CD14-positive monocyte (primary cell): Measurements from ENCODE around the gene RNF180. TPM values are rescaled to one million over a fixed set of nuclear protein-coding genes. Genes with fewer than 3 reads are reported as not detected.

Experiments used
- DNase-seq, 3 donors: peaks; one replicate each; pipeline ENCODE4 v3.0.0-alpha.2; 2011 to 2022
- H2AFZ ChIP-seq: 2 replicates; pipeline ENCODE4 v1.6.0; 2012; ENCODE audit warnings: mild to moderate bottlenecking, low read depth, low read length, inconsistent platforms; ENCODE audit not compliant: insufficient read depth, poor library complexity, severe bottlenecking
- H3K27ac ChIP-seq, 2 donors: 1 replicate in 1 of 2; 2 replicates in 1 of 2; pipeline ENCODE4 v1.5.1; 2012 to 2013; ENCODE audit warnings: low read length in 2 of 2, control low read depth in 1 of 2, inconsistent platforms in 1 of 2, low read depth in 1 of 2, mild to moderate bottlenecking in 1 of 2
- H3K27me3 ChIP-seq, 2 donors: one replicate each; pipeline versions ENCODE4 v1.6.0 to v1.6.1; 2011 to 2013; ENCODE audit warnings: low read length in 2 of 2; ENCODE audit not compliant: control insufficient read depth in 2 of 2, insufficient read depth in 2 of 2
- H3K36me3 ChIP-seq, 2 donors: replicated peaks in 1 of 2; 1 replicate in 1 of 2; 2 replicates in 1 of 2; pipeline versions ENCODE4 v1.5.1 to v1.6.1; 2012 to 2013; ENCODE audit warnings: low read length in 2 of 2, control low read depth in 1 of 2, inconsistent platforms in 1 of 2, mild to moderate bottlenecking in 1 of 2; ENCODE audit not compliant: insufficient read depth in 2 of 2, control insufficient read depth in 1 of 2
- H3K4me1 ChIP-seq, 2 donors: 1 replicate in 1 of 2; 2 replicates in 1 of 2; pipeline versions ENCODE4 v1.5.1 to v1.6.1; 2012 to 2013; ENCODE audit warnings: low read length in 2 of 2, control low read depth in 1 of 2, inconsistent platforms in 1 of 2, mild to moderate bottlenecking in 1 of 2, moderate library complexity in 1 of 2; ENCODE audit not compliant: insufficient read depth in 2 of 2, control insufficient read depth in 1 of 2
- H3K4me2 ChIP-seq: replicated peaks from 2 replicates; pipeline ENCODE3; 2012; ENCODE audit warnings: low read length, moderate library complexity, mild to moderate bottlenecking; ENCODE audit not compliant: poor library complexity, severe bottlenecking; ENCODE audit errors: extremely low read depth
- H3K4me3 ChIP-seq, 3 experiments: fragments of 200-600 bp in 1 of 3; sonication (generic) in 1 of 3; replicated peaks in 1 of 3; 1 replicate in 2 of 3; 2 replicates in 1 of 3; pipeline ENCODE4 v1.5.1; 2011 to 2013; ENCODE audit warnings: low read length in 3 of 3, mild to moderate bottlenecking in 3 of 3, control low read depth in 2 of 3, low read depth in 2 of 3, inconsistent platforms in 1 of 3, moderate library complexity in 1 of 3
- H3K79me2 ChIP-seq: 2 replicates; pipeline ENCODE4 v1.6.0; 2012; ENCODE audit warnings: mild to moderate bottlenecking, control low read depth, inconsistent platforms, low read length, moderate library complexity; ENCODE audit not compliant: insufficient read depth
- H3K9ac ChIP-seq: 2 replicates; pipeline ENCODE4 v1.6.0; 2017; ENCODE audit warnings: low read length, mild to moderate bottlenecking; ENCODE audit not compliant: insufficient read depth, poor library complexity, severe bottlenecking
- H3K9me3 ChIP-seq, 2 donors: replicated peaks in 1 of 2; 1 replicate in 1 of 2; 2 replicates in 1 of 2; pipeline versions ENCODE4 v1.5.1 to v1.6.1; 2012 to 2013; ENCODE audit warnings: low read length in 2 of 2, control low read depth in 1 of 2; ENCODE audit not compliant: control insufficient read depth in 1 of 2, insufficient read depth in 1 of 2
- H4K20me1 ChIP-seq: 2 replicates; pipeline ENCODE4 v1.6.0; 2012; ENCODE audit warnings: mild to moderate bottlenecking, low read length, control low read depth, moderate library complexity; ENCODE audit not compliant: insufficient read depth
- H3K27ac Mint-ChIP-seq, 7 donors: one replicate each; pipeline ENCODE4 v1.8.0; 2020; ENCODE audit warnings: mild to moderate bottlenecking in 7 of 7, mixed read lengths in 7 of 7, moderate library complexity in 6 of 7, inconsistent platforms in 2 of 7
- H3K27me3 Mint-ChIP-seq, 3 donors: one replicate each; pipeline ENCODE4 v1.8.0; 2021 to 2022; ENCODE audit warnings: low read depth in 3 of 3, mild to moderate bottlenecking in 3 of 3, mixed read lengths in 3 of 3, moderate library complexity in 3 of 3, inconsistent platforms in 1 of 3
- H3K36me3 Mint-ChIP-seq, 2 donors: one replicate each; pipeline ENCODE4 v1.8.0; 2020; ENCODE audit warnings: mixed read lengths in 2 of 2, inconsistent platforms in 1 of 2, mild to moderate bottlenecking in 1 of 2
- H3K4me1 Mint-ChIP-seq: one replicate; pipeline ENCODE4 v1.8.0; 2020; ENCODE audit warnings: mild to moderate bottlenecking, mixed read lengths
- H3K4me3 Mint-ChIP-seq, 2 donors: one replicate each; pipeline ENCODE4 v1.8.0; 2020; ENCODE audit warnings: mild to moderate bottlenecking in 2 of 2, mixed read lengths in 2 of 2, moderate library complexity in 1 of 2
- H3K9me3 Mint-ChIP-seq, 7 donors: one replicate each; pipeline ENCODE4 v1.8.0; 2020 to 2022; ENCODE audit warnings: mixed read lengths in 7 of 7, mild to moderate bottlenecking in 6 of 7, moderate library complexity in 6 of 7, inconsistent platforms in 2 of 7
- CTCF ChIP-seq: fragments of 200-600 bp; IDR thresholded peaks from one replicate; pipeline ENCODE4 v1.8.0; 2022; ENCODE audit warnings: antibody characterized with exemption, mild to moderate bottlenecking
- WGBS: methylation state at CpG from one replicate; pipeline ENCODE4 v1.1.5; 2013; ENCODE audit warnings: missing lambda C conversion rate; ENCODE audit not compliant: insufficient coverage; 5-methylcytosine and 5-hydroxymethylcytosine counted together
- intact Hi-C, 2 donors: fragments of 100-400 bp; cut with micrococcal nuclease; formaldehyde crosslinking; loops; one replicate each; pipeline versions ENCODE4 v1.15.0 to v1.15.1; 2023
- polyA plus RNA-seq, 3 donors: library from polyadenylated mRNA; depleted of rRNA in 1 of 3; unstranded in 2 of 3; stranded (reverse) in 1 of 3; fragments of 300-500 nt in 2 of 3; fragments of >200 nt in 1 of 3; fragmentation: Illumina TruSeq in 2 of 3; gene quantifications; 1 replicate in 2 of 3; 2 replicates in 1 of 3; pipeline ENCODE4 v1.2.3, GENCODE V29; 2012 to 2021

Gene RNF180
- polyA plus RNA-seq, 3 donors = not detected

DNA sequence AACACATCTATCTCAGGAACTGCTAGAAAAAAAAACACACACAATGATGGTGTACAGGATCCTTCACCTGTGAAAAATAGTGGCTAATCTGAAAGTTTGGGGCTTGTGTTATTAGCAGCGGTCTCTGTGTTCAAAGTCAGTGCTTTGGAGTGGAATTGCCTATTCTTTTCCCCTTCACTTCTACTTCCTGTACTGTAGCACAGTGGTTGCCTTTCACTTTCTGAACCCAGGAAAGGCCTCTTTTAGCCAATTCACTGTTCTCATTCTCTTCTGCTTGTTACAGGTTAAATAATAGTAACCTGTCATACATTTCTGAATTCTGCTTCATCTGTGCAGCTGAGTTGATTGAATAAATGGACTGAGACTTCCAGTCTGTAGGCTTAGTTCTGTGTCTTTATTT, 178.9 kb downstream of the RNF180 start:
- no peak overlapping the region for H3K4me2 ChIP-seq
- WGBS = no CpG with 5 or more reads among the region's 1 CpG
- peaks cover 0 to 11% of the 10 kb centered on the region in 2 donors for H3K9me3 ChIP-seq
- intact Hi-C loops = no loop called here
- Mint-ChIP-seq H3K36me3 (no peaks in the 10 kb centered on the region), H3K4me1 (no peaks in the 10 kb centered on the region), H3K4me3 (no peak overlapping the region), H3K27ac (no peak overlapping the region), H3K27me3 (no peaks in the 10 kb centered on the region), H3K9me3 (peaks cover 0 to 12% (median 5%) of the 10 kb centered on the region in 7 donors)
- H2AFZ ChIP-seq = no peak overlapping the region
- H3K4me3 ChIP-seq = no peak overlapping the region
- no peak overlapping the region for H3K27ac ChIP-seq
- no peaks in the 10 kb centered on the region for H3K36me3 ChIP-seq
- no peaks in the 10 kb centered on the region for H3K4me1 ChIP-seq
- no peak for TF ChIP-seq CTCF
- H4K20me1 ChIP-seq = no peaks in the 10 kb centered on the region
- no peaks in the 10 kb centered on the region for H3K79me2 ChIP-seq
- H3K27me3 ChIP-seq = no peaks in the 10 kb centered on the region
- DNase-seq = no peak
- no peak overlapping the region for H3K9ac ChIP-seq

DNA sequence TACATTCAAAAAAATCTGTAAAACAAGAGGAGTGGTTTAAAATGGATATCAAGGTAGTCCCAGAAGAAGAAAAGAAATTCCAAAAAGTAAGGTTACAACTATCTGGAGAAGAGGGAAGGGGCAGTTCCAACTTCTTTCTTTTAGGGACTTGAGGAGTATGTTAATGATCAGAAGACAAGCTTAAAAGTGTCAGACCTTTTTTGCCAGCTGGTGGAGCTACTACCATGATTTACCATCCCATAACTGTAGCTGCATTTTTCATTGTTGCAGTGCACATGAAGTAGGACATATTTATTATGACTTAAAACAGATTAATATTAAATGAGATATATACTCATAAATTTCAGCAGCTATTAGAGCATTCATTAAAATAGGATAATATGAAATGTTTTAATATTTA, 181.7 kb downstream of the RNF180 start:
- no peak overlapping the region for H3K4me2 ChIP-seq
- H2AFZ ChIP-seq = no peak overlapping the region
- H3K79me2 ChIP-seq = no peaks in the 10 kb centered on the region
- H3K9me3 ChIP-seq = peaks cover 0 to 1% of the 10 kb centered on the region in 2 donors
- H4K20me1 ChIP-seq = no peaks in the 10 kb centered on the region
- H3K27me3 Mint-ChIP-seq = no peaks in the 10 kb centered on the region
- no peaks in the 10 kb centered on the region for H3K36me3 ChIP-seq
- no peak overlapping the region for H3K4me3 Mint-ChIP-seq
- H3K4me3 ChIP-seq = no peak overlapping the region
- H3K4me1 ChIP-seq = no peaks in the 10 kb centered on the region
- no peak overlapping the region for H3K9ac ChIP-seq
- no peak overlapping the region for H3K27ac ChIP-seq
- no peaks in the 10 kb centered on the region for H3K36me3 Mint-ChIP-seq
- TF ChIP-seq CTCF = no peak
- intact Hi-C loops = no loop called here
- DNase-seq = no peak
- peaks cover 0 to 8% (median 2%) of the 10 kb centered on the region in 7 donors for H3K9me3 Mint-ChIP-seq
- H3K27me3 ChIP-seq = no peaks in the 10 kb centered on the region
- no peak overlapping the region for H3K27ac Mint-ChIP-seq
- no peaks in the 10 kb centered on the region for H3K4me1 Mint-ChIP-seq
